Suppressor macrophage treated with lipopolysaccharide for 1 hour (primary cell): ENCODE measurements around the gene MYEOV.

Experiments used
- DNase-seq, 3 donors: peaks; one replicate each; pipeline ENCODE4 v3.0.0-alpha.2; 2020 to 2022

MYEOV gene

DNA sequence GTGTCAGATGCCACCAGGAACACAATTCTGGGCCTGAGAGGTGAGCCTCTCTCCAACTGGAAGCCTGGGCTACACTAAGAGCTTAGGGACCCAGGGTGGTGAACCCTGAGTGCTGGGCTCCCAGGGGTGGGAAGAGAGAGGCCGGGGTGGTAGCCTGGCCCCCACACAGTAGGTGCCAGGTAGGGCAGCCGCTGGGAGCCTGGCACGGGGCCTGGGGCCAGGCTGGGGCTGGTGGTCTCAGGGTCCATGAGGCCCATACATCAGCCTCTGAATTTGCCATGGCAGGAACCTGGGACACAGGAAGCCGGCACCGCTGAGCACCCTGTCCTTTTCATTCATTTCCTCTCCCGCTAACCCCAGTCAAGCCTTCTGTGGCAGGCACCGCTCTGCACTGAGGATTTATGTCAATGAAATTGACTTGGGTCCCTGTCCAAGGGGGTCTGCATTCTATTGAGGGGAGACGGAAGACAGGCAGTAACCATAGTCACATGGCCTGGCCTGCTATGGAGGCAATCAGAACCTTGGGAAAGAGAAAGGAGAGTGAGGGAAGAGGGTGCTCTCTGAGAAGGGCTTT, 8.6 kb downstream of the MYEOV start:
- DNase-seq = no peak

DNA sequence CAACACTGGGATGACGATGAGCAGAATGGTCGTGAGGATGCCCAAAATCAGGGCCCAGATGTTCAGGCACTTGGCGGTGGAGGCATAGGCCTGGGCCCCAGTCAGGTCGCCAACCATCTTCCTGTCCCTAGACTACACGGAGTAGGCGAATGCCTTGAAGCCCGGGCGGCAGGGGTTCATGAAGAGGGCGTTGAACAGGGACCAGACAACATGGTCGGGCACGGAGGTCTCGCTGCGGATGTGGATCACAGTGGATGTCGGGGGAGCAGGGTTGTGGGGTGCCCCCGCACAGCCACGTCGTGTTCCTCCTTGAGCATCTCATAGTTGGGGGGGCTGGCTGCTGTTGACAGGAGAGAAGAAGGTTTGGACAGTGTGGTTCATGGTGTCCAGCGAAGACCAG, 9.5 kb downstream of the MYEOV start:
- no peak for DNase-seq

DNA sequence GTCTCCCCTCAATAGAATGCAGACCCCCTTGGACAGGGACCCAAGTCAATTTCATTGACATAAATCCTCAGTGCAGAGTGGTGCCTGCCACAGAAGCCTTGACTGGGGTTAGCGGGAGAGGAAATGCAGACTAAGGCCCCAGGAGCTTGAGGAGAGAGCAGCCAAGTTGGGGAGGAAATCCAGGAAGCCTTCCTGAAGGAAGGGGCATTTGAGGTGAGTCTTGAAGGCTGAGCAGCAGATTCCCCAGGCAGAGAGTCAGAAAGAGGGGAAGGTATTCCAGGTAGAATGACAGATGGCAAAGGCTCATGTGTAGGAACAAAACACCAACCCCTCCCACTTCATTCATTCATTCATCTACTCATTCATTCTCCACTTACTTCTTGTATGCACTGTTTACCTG, 10.3 kb downstream of the MYEOV start:
- no peak for DNase-seq

DNA sequence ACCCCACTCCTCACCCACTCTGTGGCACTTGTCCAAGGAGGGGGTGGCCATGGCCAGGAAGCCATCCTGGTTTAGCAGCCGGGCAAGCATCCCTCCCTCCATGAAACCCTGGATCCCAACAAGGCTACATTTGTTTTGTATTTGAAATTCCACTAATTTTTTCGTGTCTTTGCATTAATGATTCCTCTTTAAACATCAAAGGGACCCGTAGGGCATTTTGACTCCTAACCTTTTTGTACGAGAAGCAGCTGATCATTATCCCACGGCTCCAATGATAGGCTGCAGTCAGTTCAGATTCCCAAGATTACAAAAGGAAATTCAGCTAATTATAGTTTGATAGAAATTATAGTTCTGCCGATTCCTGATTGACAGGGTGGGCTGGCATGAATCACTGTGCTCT, 10.7 kb downstream of the MYEOV start:
- no peak for DNase-seq

DNA sequence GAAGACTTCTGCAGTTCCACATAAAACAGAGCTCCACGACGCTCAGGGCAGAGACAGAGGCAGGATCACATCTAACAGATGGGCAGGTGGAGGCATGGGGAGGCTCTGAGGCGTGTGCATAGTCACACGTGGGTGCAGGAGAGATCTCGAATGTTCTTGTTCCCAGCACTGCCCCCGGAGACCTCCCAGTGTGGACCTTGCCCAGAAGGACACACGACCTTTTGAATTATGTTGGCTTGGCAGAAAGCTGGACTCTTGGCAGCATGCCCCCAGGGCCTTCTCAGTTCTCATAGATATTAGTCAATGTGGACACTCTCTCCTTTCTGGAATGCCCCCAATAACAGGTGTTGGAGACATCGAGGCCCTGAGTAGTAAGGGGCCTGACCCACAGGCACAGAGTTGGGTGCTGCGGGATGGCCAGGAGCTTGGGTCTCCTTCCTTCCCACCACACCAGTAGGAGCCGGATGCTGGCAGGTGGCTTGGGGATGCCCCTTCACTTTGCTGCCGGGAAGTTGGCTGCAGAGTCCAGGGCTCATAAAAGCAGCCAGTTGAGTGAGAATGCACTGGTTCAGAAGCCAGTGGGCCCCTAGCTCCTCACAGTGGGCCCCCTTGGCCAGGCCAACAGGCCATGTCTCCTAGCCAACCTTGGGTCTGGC, 12.1 kb downstream of the MYEOV start:
- DNase-seq = no peak

DNA sequence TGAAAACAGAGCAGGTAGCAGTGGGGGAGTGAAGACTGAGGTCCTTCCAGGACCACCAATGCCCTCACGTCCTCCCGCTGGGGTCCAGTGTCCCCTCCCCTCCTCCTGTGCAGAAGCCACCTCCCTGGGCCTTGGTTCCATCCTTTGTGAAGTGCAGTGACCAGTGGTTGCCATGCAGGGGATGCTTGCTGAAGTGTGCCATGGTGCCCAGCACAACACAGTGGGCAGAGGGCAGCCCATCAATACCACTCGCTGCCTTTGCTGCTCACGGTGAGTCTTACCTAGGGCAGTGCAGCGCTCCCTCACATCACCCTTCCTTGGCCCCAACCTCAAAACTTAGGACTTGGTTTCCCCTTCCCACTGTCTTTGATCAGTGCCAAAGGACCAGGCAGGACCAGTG, 12.9 kb downstream of the MYEOV start:
- DNase-seq = no peak

DNA sequence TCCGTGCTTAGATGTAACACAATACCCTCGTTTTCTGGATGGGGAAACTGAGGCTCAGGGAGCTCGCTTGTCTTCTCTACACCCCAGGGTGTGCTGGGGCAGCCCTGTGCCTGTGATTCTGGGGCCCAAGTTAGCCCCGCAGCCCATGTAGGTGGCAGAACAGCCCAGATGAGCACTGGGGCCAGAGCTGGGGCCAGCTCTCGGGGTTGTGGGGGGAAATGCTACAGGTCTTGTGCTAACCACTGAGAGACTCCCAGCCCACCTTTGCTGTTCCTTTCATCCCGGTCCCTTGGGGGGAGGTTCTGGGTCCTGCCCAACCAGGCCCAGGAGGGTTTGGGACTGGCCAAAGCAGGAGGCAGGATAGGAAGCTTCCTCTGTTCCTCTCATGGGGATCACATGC, 13.5 kb downstream of the MYEOV start:
- no peak for DNase-seq

DNA sequence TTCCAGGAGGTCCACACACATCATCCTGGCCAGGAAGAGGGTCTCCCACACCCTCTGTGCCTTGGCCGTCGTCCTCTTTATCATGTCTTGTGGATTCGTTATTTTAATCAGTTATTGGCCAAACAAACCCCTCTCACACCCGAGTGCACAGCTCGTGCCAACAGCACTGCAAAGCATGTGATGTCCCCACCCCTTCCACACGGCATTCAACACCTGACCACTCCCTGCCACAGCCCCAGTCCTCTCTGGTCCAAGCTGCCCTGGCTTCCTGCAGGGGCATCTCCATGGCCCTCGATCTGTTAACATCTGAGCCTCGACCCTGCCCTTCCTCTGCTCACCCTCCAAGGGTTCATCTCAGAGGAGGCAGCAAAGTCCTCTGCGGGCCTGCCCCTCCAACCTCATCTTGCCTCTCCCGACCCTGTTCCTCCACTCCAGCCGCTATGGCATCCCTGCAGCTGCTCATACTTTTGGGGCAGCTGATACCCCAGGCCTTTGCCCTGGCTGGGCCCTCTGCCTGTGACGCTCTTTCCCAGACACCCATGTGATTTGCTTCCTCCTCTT, 14.0 kb downstream of the MYEOV start:
- no peak for DNase-seq

DNA sequence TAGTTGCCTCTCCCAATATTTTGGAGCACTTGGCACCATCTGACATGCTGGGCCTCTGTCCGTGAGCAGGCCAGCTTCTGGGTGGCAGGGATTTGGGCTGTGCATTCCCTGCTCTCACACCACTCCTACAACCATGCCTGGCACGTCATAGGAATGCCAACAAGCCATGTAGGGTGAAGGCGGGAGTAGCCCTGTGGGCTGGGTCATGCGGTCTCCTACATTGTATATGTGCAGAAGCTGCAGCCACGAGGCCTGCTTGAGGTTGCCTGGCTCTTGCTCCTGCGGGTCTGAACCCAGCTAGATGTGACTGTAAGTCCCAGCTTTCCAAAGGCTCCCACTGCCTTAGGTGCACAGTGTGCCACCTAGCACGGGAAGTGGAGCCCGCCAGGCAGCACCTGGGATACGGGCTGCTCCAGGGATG, 14.5 kb downstream of the MYEOV start:
- DNase-seq = no peak

DNA sequence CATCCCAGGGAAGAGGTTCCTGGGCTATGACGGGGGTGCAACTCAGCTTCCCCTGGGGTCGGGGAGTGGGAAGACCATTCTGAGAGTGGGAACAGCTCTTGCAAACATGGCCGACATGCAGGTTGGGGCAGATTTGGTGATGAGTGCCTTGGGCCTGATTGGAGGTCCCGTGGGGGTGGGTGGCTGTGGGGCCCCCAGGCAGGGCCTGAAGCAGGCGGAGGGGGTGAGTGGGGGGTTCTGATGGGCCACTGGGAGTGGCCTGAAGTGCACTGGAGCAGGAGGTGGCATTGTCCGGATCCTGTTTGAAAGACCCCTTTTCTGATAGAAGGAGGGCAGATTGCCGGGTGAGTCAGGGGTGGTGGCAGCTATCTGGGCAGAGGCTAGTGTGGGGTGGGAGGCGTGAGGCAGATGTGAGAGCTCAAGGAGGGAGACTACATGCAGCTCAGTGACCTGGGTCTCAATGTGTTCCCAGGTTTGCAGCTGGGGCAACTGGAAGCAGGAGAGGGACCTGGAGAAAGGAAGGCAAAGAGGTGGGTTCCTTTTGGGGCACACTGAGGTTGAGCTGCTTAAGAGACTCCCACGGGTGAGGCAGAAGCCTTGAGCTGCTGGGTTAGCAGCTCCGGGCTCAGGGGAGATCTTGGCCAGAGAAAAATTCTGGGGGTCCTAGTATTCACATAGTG, 15.1 kb downstream of the MYEOV start:
- DNase-seq = no peak

DNA sequence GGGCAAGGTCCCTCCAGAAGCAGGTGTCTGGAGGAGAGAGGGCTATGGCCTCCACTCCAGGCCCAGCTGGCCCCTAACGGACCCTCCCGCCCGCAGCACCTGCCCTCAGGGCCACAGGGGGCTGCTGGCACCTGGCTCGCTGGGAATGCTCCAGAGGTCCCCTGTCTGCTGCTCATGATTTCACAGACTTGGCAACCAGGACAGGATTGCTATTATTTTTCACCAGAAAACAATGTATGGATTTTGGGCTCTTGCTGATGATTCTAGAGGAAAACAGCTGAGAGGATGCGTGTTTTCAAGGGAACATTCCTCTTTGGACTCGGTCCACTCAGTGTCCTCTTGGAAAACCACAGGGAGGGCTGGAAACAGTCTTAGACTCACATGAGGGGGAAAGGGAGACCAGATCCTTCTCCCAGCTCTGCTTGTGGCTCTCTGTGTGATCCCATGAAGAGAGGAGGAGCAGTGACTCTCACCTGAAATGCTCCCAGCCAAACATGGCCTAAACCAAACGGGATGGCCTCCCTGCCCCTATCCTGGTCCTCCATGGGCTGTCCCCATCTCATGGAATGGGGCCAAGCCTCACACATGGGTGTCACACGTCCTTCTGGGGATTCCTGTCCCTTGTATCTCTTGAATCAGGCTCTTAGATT, 15.8 kb downstream of the MYEOV start:
- DNase-seq = no peak

DNA sequence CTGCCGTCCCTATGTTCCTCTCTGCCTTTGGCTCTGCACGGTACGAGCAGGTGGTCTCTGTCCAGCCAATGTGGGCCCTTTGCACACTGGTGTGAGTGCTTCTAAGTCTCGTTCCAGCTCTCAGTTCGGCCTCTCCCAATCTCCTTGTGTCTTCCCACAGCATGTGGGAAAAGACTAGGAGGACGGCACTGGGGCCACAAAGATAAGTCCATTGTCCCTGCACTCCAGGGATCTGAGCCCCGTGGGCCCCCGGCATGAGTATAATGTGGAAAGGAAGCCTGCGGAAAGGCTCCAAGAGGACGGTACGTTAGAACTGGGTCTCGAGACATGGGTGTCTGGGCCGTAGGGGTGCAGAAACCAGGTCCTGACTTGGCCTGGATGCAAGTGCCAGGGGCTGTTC, 16.4 kb downstream of the MYEOV start:
- no peak for DNase-seq

DNA sequence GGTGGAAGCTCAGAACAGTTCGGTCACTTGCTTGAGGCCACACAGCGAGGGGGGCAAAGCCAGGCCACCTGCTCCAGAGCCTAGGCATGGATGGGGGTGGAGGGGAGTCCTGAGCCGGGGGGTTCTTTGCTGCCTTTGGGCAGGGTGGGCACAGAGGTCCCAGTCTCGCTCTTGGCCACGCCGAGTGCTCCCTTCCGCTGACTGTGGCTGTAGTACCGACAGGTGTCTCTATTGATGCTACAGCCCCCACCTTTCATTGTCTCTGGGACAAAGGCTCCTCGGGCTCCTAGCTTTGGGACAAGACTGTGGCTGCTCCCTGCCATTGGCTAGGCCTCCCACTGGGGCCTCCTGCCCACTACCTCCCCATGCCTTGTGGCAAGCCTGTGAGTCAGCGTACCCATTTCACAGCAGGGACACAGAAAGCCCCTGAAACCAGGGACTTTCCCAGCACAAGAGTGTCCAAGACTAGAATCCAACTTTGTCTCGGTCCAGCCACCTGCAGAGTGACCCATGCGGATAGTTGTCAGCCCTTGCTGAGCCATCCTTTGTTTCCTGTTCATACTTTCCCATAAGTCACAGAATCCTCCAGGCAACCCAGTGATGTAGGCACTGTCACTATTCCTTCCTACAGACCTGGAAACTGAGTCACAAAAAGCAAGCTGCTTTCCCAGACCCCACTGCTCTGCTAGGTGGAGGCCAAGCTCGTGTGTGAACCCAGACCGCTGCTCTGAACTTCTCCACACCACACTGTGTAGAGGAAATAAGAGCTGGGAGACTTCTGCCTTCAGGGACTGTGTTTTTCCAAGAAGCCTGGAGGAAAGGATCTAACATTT, 17.2 kb downstream of the MYEOV start:
- DNase-seq = peak; percentile 88 to 92 (median 89)

DNA sequence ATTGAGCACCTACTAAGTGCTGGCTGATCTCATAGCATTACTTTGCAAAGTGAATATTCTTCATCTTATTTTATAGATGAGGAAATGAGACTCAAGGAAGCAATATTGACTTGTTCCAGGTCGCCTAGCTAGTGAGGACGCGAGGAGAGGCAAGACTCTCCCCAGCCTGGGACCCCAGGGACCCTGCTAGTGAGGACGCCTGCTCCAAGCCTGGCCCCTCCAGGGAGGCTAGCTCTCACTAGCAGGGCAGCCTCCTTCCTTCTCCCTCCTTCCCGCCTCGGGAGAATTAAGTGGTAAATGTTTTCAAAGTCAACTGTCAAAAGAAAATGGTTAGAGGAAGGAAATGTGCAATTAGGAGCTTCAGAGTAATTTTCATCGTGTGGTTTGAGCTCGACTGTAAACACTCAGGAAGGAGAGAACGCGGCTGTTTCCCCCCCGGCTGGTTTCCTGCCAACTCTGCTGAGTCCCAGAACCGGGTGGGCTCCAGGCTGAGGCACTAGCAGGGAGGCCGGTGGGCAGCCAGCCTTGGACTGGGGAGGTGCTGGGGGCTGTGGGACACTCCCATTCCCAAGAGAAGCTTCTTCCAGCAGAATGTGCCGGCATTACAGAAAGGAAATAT, 17.9 kb downstream of the MYEOV start:
- no peak for DNase-seq

DNA sequence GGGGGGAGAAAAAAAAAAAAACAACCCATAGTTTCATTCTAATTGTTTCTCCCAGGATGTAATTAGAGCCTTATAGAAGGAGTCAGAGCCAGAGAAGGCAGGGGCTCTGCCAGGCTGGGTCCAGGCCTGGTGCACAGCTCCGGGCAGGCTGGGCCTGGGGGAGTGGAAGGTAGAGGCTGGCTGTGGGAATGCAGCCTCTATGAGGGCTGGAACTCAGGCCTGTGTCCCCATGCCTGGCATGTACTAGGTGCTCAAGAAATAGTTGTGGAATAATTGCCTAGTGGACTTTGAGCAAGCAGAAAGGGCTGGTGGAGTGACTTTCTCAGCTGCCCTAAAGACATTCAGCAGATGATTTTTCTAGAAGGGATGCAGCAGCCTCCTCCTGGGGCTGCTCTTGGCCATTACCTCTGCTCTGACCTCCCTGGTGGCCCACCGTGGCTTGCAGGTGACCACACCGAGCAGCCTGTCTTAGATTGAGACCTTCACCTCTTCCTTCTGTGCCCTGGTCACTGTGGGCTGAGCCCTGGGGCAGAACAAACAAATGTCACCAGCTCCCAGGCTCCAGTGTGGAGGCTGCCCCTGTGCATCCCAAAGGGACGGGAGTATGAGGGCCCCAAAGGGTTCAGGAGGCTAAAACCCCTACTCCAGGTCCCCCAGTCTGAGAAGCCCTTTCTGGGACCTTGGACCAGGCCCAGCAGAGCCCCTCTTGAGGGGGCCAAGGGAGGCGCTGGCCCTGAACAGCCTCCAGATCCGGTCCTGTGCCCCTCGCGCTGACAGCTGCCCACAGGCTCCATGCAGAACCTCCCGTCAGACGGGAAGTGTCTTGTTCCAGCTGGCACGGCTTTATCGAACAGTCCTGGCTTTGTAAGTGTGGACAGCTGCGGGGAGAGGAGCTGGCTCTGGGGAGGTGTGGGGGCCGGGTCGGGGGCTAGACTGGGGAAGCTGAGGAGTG, 18.8 kb downstream of the MYEOV start:
- peak in 2 of 3 donors; percentile 33 to 44 for DNase-seq

DNA sequence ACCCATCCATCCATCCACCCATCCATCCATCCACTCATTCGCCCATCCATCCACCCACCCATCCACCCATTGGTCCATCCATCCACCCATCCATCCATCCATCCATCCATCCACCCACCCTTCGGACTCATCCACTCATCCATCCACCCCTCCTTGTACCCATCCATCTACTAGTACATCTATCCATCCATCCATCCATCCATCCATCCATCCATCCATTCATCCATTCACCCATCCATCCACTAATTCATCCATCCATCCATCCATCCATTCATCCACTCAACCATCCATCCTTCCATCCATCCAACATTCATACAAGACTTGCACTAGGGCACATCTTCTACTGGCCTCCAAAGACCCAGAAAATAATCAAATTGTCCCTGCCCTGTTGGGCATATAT, 20.0 kb downstream of the MYEOV start:
- DNase-seq = no peak

DNA sequence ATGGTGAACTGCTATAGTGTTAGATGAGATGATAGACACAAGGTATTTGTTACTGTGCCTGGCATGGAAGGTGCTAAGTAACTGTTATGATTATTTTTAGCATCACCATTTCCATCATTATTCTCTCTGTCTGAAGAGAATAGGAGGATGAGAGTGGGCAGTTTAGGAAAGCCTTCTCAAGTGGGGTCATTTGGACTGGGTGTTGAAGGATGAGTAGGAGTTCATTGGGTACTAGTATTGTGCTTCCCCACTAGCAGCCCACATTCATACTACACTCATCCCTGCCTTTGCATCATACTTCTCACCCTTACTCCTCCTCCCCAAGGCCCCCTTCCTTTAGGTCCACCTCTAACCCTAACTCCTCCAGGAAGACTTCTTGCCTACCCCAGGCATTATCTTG, 20.6 kb downstream of the MYEOV start:
- no peak for DNase-seq

DNA sequence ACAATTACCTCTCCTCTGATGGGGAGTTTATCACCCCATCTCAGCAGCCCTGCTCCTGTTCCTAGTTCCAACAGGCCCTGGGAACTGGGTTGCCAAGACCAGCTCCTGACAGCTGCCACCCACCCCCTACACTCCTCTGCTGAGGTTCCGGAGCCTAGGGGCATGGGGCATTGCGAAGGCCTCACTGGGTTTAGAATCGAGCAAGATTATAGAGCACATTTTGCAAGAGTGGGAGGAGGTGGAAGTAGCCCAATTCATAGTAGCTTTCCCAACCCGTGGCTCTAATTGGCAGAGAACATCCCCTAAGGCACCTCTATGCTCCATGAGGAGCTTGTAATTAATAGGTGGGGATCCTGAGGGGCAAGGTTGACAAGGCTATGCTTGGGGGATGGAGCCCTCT, 23.0 kb downstream of the MYEOV start:
- DNase-seq = no peak

DNA sequence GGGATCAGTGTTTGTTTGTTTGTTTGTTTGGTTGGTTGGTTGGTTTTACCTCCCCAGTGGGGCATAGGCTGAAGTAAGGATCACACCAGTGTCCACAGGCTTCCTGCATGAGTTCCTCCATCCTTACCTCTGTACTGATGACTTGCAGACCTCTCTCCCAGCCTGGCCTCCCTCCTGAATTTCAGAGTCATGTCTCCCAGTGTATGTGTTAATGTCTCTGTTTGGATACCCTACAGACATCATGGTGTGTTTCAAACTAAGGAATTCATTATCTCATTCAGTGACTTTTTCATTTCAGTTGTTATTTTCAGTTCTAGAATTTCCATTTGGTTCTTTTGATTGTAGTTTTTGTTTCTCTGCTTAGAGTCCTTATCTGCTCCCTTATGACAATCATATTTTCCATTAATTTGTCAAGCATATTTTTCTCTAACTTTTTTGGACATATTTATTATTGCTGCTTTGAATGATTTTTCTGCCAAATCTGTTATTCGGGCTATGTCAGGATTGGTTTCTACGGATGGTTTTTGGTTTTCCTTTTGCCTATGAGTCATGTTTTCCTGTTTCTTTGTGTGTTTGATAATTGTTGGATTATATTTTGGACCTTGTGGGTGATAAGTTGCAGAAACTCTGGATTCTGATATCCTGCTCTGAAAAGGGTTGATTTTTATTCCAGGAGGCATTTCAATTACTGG, 23.6 kb downstream of the MYEOV start:
- no peak for DNase-seq

DNA sequence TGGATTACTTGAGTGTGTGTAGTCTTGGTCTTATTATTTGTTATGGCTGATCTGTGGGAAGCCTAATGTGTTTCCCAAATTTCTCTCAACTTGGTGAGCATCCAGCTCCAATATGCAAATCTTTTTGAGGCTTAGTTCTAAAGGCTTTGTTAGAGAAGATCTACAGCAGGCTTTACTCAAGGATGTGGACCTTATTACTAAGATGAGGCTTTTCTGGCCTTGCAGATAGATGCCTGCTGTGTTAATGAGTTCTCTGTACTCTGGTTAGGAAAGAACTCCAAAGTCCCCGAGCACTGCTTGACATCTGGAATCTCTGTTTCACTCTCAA, 24.1 kb downstream of the MYEOV start:
- DNase-seq = no peak
